DMS153 (cell line): Measurements from ENCODE around the gene MTAP.

ENCODE experiments used
- DNase-seq: peaks from one replicate; lab custom pipeline; 2025; lab: John Stamatoyannopoulos, UW

MTAP gene

GRCh38 chr9:21969951-21970799, 167.7 kb downstream of the MTAP start:
- DNase-seq, result no peak

- no peak for DNase-seq
These were observed 168.6 kb downstream of the MTAP start for GRCh38 chr9:21970800-21971640.

GRCh38 chr9:21972361-21972760, 169.9 kb downstream of the MTAP start:
- no peak for DNase-seq

- DNase-seq, result no peak
These were observed 171.9 kb downstream of the MTAP start for GRCh38 chr9:21974343-21974721.

- DNase-seq, result peak; percentile 71
These were observed 172.4 kb downstream of the MTAP start for GRCh38 chr9:21974722-21975409.

- no peak for DNase-seq
These were observed 174.0 kb downstream of the MTAP start for GRCh38 chr9:21976334-21976875.

GRCh38 chr9:21982391-21982790, 180.0 kb downstream of the MTAP start:
- DNase-seq, result no peak

GRCh38 chr9:21982861-21983560, 180.6 kb downstream of the MTAP start:
- DNase-seq, result no peak

GRCh38 chr9:21983561-21983935, 181.1 kb downstream of the MTAP start:
- peak; percentile 44 for DNase-seq

- DNase-seq, result no peak
These were observed 181.7 kb downstream of the MTAP start for GRCh38 chr9:21984101-21984500.

GRCh38 chr9:21985964-21986667, 183.7 kb downstream of the MTAP start:
- no peak for DNase-seq
